Measurements from ENCODE around the gene ILDR2.

The ILDR2 gene, protein sequence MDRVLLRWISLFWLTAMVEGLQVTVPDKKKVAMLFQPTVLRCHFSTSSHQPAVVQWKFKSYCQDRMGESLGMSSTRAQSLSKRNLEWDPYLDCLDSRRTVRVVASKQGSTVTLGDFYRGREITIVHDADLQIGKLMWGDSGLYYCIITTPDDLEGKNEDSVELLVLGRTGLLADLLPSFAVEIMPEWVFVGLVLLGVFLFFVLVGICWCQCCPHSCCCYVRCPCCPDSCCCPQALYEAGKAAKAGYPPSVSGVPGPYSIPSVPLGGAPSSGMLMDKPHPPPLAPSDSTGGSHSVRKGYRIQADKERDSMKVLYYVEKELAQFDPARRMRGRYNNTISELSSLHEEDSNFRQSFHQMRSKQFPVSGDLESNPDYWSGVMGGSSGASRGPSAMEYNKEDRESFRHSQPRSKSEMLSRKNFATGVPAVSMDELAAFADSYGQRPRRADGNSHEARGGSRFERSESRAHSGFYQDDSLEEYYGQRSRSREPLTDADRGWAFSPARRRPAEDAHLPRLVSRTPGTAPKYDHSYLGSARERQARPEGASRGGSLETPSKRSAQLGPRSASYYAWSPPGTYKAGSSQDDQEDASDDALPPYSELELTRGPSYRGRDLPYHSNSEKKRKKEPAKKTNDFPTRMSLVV

DNA sequence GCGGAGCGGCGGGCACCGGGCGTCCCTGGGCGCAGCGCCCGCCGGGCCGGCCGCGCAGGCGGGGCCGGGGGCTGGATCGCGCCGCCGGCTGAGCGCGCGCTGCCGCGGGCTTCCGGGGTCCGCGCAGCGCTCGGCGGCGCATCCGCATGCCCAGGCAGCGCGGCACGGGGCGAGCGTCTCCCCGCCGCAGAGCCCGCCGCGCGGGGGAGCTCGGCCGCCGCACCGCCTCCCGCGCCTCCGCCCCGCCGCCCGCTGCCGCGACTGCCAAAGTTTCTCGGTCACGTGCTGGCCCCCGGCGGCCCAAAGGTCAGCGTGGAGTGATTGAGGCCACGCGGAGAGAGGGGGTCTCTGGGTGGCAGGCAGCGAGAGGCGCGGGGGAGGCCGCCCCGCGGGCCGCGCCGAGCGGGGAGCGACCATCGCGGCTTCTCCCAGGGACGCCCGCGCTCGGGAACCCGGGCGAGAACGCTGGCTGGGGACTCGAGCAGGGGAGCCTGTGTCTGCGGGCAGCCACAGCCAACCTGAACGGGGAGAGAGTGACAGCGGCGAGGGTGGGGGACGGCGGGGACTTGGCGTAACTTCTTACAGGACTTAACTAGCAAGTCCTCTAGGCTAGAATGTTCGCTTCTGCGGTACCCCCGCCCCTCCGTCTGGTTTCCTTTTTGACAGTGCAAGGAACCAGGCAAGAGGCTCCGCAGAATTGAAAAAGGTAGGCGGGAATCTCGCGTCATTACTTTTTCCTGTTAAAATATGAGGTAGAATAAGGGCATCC lies at the start of gene ILDR2:
Gene ILDR2, minus strand, starts transcription at position 180 of the 769 bp plus-strand sequence. CDS start 272 bp downstream, outside the sequence.
- DNase-seq = no peak

DNA sequence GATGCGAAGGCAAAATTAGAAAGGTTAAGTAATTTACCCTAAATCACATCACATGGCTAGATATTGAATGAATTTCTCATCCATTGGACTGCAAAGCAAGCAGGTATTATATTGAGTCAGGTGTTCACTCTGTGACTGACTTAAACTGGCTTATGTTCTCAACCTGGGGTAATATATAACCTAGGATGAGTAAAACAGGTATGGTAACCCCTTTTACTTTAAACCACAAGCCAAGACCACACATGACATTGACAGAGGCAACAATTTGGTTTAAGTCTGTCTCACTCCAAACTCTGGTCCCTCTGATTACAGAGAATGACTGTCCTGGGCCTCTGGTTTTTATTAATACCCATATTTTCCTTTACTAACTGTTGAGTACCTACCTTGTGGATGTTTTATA lies 47.0 kb upstream of the ILDR2 start:
- no peak for DNase-seq

DNA sequence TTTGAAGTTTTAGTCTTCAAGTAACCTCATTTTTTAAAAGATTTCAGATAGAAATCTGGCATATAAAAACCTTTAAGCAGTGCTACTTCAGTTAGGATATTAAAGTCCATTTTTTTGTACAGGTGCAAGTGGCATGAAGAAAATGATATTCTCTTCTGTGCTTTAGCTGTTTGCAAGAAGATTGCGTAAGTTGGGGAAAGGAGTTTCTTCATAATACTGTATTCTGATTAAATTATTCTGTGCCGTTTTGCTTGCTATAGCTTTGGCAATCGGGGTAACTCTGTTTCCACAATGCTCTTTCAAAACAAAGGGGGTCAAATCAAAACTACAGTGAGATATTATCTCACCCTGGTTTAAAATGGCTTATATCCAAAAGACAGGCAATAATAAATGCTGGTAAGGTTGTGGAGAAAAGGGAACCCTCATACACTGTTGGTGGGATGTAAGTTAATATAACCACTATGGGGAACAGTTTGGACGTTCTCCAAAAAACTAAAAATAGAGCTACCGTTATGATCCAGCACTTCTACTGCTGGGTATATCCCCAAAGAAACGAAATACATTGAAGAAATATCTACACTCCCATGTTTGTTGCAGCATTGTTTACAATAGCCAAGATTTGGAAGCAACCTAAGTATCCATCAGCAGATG lies 40.9 kb upstream of the ILDR2 start:
- no peak for DNase-seq

DNA sequence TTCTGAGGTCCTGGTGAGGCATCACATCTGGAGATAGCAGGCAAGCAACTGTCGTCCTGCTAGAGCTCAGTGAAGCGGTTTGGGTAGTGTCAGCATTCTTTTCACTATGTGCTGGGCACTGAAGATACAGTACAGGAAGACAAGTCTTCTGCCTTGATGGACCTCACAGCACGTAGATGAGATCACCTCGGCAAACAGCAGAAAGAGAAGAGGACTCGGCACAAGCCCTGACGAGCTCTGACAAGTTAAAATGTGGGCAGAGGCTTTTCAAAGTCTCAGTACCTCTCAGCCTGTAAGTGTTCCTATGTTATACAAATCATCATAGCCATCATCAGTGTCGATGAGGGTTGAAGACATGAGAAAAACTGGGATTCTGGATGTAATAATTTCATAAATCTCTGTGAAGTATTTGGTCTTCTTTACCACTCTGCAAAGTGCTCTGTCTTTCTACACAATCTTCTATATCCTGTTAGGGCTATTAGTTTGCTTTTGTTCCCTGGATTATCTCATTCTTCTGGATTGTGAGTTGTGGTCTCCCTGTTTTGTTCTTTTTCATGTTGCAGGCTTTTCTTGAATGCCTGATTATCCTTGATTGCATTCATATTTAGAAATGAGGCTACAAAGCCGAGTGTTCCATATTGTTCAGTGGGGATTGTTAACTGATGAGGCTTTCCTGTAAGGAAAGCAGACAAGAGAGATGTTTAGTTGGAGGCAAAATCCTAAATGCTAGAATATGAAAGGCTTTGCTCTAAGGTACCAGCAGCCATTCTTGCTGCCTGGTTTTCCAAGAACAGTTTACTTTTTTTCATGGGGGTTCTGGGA lies 38.0 kb upstream of the ILDR2 start:
- DNase-seq = no peak

DNA sequence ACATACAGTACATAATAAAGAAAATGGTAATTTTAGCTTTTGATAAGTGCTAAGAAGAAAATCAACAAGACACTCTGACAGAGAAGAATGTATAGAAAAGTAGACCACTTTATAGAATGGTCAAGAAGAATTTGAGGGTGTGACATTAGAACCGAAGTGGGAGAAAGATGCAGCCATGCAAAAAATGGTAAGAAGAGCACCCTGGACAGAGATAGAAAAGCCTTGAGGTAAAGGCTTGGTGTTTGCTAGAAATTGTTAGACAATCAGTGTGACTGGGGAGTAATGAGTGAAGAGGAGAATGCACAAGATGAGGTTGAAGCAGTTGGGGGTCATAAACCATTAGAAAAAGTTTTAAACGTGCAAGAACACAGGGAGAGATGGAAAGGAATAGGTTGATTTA lies 37.2 kb upstream of the ILDR2 start:
- no peak for DNase-seq

DNA sequence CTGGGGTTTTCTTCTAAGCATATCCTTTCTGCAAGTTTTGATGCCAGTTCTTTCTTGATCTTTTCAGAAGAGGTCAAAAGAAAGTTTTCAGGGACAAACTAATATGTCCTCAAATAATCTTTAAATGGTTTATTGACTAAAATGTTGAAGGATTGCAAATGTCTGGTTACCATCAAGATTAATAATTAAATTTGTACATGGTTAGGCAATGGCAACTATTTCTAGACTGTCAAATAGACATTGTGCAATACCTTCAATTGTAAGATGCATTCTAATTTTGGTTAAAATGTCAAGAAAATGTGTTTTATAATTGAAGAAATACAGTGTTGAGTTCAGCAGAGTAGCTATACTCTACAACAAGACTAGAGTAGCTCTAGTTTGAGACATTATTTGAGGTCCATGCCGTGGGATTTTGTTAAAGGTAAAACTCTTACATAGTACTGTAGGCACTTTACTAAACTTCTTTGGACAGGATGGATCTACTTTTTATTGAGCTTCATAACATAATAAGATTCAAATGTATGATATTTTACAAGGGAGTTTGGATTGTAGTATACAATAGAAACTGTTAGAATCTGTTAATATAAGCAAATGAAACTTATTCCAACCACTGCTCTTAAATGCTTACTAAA lies 36.3 kb upstream of the ILDR2 start:
- DNase-seq = no peak

DNA sequence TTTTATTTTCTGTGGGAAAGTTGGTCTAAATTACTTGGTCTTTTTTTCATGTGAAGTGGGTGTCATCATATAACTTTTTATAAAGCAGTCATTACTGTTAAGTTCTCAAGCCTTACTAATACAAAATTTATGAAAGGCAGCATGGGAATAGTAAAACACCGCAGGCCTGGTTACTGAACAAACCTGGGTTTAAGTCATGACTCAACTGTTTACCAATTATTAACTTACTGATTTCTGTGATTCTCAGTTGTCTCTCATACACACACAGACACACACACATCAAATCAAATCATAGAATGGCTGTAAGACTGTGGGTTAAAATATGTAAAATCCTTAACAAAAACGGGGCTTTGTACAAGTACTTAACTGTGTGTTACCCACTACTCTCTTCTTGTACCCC lies 28.4 kb upstream of the ILDR2 start:
- no peak for DNase-seq

DNA sequence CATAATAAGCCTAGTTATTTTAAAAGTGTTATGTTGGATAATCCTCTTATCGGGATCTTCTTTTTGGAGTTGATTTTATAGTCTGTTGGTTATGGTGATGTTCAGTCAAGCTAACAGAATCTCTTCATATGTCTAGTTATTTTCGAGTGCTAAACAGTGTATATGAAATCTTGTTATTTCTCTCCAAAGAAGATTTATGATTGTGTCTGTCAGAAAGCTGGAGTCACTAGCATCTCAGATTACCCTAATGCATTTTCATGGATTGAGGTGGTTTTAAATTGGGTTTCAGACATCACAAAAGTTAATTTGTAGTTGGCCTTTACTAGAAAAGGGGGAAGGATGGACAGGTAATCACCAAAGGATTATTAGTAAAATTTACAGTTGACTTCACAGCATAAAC lies 27.0 kb upstream of the ILDR2 start:
- no peak for DNase-seq

DNA sequence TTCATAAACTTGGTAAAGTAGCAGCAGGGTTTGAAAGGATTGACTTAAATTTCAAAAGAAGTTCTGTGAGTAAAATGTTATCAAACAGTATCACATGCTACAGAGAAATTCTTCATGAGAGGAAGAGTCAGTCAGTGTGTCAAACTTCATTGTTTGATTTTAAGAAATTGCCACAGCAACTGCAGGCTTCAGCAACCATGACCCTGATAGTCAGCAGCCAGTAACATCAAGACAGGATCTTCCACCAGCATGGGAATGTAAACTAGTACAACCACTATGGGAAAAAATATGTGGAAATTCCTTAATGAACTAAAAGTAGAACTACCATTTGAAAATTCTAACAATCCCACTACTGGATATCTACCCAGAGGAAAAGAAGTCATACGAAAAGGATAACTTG lies 25.2 kb upstream of the ILDR2 start:
- DNase-seq = no peak

DNA sequence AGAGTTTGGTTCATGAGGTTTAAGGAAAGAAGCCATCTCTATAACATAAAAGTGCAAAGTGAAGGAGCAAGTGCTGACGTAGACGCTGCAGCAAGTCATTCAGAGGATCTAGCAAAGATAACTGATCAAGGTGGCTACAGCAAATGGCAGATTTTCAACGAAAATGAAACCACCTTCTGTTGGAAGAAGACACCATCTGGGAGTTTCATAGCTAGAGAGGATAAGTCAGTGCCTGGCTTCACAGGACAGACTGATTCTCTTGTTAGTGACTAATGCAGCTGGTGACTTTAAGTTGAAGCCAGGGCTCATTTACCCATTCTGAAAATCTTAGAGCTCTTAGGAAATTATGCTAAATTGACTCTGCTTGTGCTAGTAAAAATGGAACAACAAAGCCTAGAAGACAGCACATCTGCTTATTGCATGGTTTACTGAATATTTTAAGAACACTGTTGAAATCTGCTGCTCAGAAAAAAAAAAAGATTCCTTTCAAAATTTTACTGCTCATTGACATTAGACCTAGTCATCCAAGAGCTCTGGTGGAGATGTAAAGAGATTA lies 24.2 kb upstream of the ILDR2 start:
- DNase-seq = no peak

DNA sequence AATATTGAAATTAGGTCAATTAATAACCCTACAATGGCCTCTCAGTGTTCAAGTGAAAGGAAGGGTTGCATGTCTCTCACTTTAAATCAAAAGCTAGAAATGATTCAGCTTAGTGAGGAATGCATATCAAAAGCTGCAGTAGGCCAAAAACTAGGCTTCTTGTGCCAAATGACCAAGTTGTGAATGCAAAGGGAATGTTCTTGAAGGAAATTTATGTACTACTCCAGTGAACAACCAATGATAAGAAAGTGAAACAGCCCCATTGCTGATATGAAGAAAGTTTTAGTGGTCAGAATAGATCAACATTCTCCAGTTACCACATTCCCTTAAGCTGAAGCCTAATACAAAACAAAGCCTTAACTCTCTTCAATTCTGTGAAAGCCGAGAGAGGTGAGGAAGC lies 23.7 kb upstream of the ILDR2 start:
- DNase-seq = no peak

DNA sequence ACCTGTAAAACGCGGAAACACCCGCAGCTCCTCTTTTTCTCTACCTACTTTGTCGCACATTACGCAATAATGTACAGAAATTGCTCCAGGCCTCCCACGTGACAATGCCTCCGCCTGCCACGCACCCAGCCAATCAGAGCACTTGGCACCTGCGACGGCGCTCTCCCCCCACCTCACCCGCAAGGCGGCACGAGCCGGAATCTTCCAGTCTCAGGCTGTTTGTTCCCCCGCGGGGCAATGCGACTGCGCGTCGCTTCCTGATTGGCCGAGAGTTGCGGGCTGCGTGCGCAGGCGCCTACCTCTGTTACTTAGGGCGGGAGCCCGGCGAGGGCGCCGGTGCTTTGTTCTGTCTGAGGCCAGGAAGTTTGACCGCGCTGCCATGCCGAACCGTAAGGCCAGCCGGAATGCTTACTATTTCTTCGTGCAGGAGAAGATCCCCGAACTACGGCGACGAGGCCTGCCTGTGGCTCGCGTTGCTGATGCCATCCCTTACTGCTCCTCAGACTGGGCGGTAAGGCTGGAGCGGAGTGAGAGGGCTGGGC lies 13.7 kb upstream of the ILDR2 start, which contains the start of gene MAEL:
Gene MAEL, plus strand, starts transcription at position 307 of the 542 bp plus-strand sequence. Its CDS starts 73 bp downstream, at position 380.
- DNase-seq = no peak

DNA sequence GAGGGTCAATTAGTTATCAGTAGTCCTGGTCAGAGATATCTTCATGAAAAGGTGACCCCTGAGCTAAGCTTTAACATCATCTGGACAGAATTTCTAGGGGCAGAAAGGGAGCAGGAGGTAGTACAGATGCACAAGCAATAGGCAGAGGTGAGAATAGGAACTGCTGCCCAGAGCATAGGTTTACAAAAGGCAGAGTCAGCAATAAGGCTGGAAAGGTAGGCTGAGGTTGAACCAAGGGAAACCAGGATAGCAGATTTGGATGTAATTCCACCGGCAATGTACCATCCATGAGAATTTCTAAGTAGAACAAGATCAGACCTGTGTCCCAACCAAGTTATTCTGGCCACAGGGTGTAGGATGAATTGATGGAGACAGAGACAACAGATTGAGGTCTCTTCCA lies 6.2 kb upstream of the ILDR2 start:
- DNase-seq = no peak

DNA sequence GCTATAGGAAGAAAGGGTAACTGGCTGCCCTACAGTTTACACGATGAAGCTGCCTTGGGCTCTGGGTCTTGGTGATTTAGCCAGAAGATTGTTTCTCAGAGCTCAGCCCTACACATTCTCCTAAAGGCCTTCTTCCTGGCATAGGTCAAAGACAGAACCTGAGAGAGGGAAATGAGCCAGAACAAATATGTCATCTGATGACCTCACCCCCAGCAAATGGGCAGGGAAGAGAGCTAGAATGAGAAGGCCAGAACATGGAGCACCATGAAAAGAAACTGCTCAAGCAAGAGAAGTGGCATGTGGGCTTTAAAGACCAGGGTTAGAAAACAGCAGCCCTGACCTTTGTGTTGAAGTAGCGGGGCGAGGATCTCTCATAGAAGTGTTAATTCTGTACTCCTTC lies 5.5 kb upstream of the ILDR2 start:
- DNase-seq = no peak

DNA sequence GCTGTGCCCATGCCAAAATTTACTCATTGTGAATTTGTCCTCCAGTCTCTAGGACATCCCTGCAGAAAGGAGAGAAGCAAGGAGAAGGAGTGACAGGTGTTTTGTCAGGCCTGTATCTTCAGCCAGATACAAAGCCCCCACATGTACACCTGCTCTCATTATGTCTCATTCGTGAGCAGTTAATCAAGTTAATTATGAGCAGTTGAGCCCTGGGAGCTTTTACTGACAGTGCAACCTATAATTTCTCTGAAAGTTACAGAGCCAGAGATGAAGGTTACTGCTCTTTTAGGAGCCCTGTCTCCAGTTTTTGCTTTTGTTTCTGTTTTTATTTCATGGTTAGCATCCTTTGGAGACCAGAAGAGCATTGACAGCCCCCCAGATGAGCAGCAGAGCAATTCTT lies 5.0 kb upstream of the ILDR2 start:
- no peak for DNase-seq

DNA sequence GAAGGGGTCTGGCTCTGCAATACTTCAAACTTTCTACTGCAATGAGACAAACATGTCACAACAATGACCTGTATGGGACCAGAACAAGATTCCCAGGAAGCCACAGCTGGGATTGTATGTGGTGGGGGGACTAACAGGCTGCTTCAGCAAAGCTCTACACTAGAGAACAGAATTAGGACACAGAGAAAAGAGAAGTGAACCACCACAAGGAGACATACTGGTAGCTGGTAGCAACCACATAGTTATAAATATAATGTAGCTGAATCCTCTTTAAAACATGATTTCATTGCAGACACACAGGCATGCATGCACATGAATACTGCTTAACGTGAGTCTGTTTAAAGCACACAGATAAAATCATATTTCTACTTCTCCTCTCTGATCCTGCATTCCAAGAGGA lies 3.5 kb upstream of the ILDR2 start:
- no peak for DNase-seq

DNA sequence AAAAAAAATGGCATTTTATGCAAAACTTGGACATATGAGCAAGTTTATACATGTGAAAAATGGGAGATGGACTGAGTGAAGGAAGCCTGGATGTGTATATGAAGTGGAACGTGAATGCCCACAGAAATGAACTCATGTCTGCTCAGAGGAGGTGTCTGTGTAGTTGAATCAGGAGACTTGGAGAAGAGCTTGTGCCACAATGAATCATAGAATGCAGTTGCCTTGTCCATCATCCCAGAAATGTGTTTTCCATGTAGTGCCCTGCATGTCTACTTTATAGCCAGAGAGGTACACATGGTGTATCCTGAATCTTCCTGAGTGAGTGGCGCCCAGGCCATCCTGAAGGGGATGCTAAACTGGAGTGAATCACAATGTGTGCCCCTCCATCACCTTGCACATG lies 2.6 kb upstream of the ILDR2 start:
- DNase-seq = no peak

DNA sequence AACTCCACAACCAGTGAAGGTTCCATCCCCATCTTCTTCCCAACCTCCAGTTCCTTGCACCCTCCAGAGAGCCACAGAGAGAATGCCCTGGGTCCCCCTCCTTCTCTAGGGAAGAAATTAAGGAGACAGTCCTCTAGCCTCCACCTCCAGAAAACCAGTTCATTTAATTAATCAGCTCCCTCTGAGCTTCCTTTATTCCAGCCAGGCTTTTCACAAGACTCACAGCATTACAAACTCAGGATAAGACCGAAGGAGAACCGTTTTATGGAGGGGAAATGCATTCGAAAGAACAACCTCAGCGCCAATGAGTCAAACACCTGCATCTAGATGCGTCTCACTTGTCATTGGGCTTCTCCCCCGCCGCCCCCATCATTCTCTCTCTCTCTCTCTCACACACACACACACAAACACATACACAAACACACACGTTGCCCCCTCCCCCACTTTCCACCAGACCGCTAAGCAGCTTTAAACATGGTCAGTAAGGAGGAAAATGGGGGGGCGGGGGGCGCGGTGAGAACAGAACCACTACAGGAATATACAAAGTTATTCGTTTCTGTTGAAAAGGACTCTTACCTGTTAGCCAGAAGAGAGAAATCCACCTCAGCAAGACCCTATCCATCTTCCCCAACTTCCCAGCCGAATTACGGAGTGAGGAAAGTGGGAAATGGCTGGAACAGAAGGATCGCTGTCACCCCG lies 544 bp downstream of the ILDR2 start:
- DNase-seq = no peak

DNA sequence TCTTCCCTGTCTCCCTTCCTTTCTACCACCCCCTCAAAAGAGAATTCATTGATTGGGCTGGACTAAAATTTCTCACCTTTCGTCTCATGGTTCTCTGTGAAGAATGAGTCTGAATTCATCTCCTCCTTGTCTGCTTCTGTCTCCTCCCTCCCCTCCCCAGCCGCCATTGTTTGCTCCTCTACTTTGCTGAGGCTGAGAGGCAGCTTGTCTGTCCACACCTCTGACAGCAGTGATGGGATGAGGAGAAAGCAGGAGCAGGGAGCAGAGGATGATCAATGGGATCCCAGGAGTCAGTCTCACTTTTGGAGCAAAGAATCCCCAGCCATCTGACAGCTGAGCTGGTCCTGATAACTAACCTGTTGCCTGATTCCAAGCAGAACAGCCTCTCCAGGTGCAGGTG lies 2.5 kb downstream of the ILDR2 start:
- no peak for DNase-seq

DNA sequence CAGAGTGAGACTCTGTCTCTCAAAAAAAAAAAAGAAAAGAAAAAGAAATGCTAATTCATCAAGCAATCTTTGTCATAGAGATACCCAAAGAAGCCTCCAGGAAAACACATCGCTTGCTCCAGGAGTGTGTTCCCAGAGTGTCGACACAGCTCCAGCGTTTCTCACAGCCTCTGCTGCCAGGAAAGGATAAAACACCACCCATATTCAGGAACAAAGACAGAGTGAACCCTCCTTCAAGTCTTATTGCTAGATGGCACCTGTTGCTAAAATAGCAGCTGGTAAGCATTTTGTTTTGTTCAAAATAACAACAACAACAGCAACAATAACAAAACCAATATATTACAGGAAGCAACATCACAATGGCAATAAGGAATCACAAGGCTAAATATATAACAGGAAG lies 3.1 kb downstream of the ILDR2 start:
- no peak for DNase-seq

DNA sequence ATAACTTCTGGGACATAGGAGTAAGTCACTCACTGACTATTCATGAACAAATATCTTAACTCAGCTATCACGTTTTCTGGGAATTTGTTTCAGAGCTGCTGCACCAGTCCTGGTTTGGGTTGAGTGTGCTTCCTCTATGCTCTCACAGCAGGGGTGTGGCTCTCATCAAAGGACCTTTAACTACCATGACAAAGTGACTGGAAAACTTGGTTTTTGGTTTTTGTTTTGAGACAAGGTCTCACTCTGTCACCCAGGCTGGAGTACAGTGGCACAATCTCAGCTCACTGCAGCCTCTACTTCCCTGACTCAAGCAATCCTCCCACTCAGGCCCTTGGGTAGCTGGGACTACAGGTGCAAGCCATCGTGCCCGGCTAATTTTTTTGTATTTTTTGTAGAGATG lies 4.1 kb downstream of the ILDR2 start:
- no peak for DNase-seq

Measured in GOT3 (cell line).